T-helper 1 cell treated with Interleukin-12 subunit alpha and Interleukin-12 subunit beta and Interleukin-4 antibody, amounts not matched to agents 30 μg/mL and 1 μg/mL, for 36 hours (primary cell): Measurements from ENCODE around the gene CLIP1.
"Not testable (repeated sequence)": the region's sequence is repeated elsewhere in the genome, so short reads cannot be mapped to it uniquely, and the experiment has no call there.

Experiments
- H3K27ac Mint-ChIP-seq: one replicate; pipeline ENCODE4 v1.8.0; 2021; ENCODE audit warnings: mild to moderate bottlenecking, mixed read lengths
- H3K27me3 Mint-ChIP-seq: one replicate; pipeline ENCODE4 v1.8.0; 2021; ENCODE audit warnings: low read depth, mixed read lengths
- H3K36me3 Mint-ChIP-seq: one replicate; pipeline ENCODE4 v1.8.0; 2021; ENCODE audit warnings: low read depth, mixed read lengths
- H3K4me1 Mint-ChIP-seq: one replicate; pipeline ENCODE4 v1.8.0; 2021; ENCODE audit warnings: low read depth, mixed read lengths
- H3K4me3 Mint-ChIP-seq: one replicate; pipeline ENCODE4 v1.8.0; 2021; ENCODE audit warnings: mild to moderate bottlenecking, moderate library complexity, mixed read lengths
- H3K9me3 Mint-ChIP-seq: one replicate; pipeline ENCODE4 v1.8.0; 2021; ENCODE audit warnings: mixed read lengths

Gene CLIP1

DNA sequence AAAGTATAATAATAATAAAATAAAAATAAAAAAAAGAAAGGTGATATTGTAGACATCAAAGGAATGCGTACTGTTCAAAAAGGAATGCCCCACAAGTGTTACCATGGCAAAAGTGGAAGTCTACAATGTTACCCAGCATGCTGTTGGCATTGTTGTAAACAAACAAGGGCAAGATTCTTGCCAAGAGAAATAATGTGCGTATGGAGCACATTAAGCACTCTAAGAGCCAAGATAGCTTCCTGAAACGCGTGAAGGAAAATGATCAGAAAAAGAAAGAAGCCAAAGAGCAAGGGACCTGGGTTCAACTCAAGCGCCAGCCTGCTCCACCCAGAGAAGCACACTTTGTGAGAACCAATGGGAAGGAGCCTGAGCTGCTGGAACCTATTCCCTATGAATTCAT is 57.2 kb downstream of the CLIP1 start:
- not testable (repeated sequence) for H3K9me3 Mint-ChIP-seq, H3K27me3 Mint-ChIP-seq, H3K27ac Mint-ChIP-seq, H3K4me3 Mint-ChIP-seq, H3K4me1 Mint-ChIP-seq
- H3K36me3 Mint-ChIP-seq: peaks cover 26% of the 10 kb centered on the region

GRCh38 chr12:122363782-122364181 is 58.7 kb downstream of the CLIP1 start:
- peaks cover 8% of the 10 kb centered on the region for H3K4me1 Mint-ChIP-seq
- peaks cover 21% of the 10 kb centered on the region for H3K36me3 Mint-ChIP-seq
- H3K9me3 Mint-ChIP-seq: no peaks in the 10 kb centered on the region
- no peak overlapping the region for H3K27ac Mint-ChIP-seq
- no peak overlapping the region for H3K4me3 Mint-ChIP-seq
- no peaks in the 10 kb centered on the region for H3K27me3 Mint-ChIP-seq

DNA sequence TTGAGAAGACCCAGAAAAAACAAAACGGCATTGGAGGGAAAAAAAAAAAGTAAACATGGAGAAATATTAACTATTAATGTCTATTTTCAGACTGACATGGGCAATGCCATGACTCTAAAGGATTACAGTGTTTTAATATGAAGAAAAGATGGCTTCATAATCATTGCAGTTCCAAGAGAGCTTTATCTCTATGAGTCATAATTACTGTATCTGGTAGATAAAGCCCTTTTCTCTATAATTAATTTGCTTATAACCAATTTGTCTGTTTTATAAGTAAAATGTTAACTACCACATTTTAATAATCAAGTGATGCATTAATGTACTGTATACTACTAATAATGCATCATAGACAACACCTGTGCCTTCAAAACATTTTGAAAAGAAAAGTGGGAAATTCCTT is 59.7 kb downstream of the CLIP1 start:
- no peaks in the 10 kb centered on the region for H3K27me3 Mint-ChIP-seq
- no peak overlapping the region for H3K4me3 Mint-ChIP-seq
- peaks cover 19% of the 10 kb centered on the region for H3K36me3 Mint-ChIP-seq
- no peak overlapping the region for H3K27ac Mint-ChIP-seq
- no peaks in the 10 kb centered on the region for H3K9me3 Mint-ChIP-seq
- H3K4me1 Mint-ChIP-seq: peaks cover 6% of the 10 kb centered on the region

DNA sequence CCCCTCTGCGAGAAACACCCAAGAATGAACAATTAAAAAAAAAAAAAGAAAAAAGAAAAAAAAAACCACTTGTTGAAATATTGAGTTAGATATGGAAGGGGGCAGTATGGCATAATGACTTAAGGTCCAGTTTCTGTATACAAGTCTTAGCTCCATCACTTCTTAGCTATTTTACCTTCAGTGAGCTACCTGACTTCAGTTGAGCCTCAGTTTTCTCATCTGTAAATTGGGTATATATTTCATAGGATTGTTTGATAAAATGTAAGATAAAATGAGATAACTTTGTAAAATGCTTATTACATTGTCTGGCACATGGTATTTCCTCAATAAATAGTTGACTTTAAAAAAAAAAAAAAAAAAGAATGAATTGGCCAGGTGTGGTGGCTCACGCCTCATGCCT is 64.1 kb downstream of the CLIP1 start:
- H3K9me3 Mint-ChIP-seq, H3K4me3 Mint-ChIP-seq, H3K27ac Mint-ChIP-seq, H3K27me3 Mint-ChIP-seq, H3K4me1 Mint-ChIP-seq: not testable (repeated sequence)
- peaks cover 18% of the 10 kb centered on the region for H3K36me3 Mint-ChIP-seq

- H3K4me3 Mint-ChIP-seq, H3K27ac Mint-ChIP-seq, H3K27me3 Mint-ChIP-seq, H3K9me3 Mint-ChIP-seq, H3K4me1 Mint-ChIP-seq: not testable (repeated sequence)
- peaks cover 23% of the 10 kb centered on the region for H3K36me3 Mint-ChIP-seq
These were observed 64.9 kb downstream of the CLIP1 start for GRCh38 chr12:122357536-122357935.

GRCh38 chr12:122356991-122357390 is 65.5 kb downstream of the CLIP1 start:
- H3K4me1 Mint-ChIP-seq, H3K9me3 Mint-ChIP-seq, H3K4me3 Mint-ChIP-seq, H3K27me3 Mint-ChIP-seq, H3K27ac Mint-ChIP-seq: not testable (repeated sequence)
- H3K36me3 Mint-ChIP-seq: peaks cover 24% of the 10 kb centered on the region

DNA sequence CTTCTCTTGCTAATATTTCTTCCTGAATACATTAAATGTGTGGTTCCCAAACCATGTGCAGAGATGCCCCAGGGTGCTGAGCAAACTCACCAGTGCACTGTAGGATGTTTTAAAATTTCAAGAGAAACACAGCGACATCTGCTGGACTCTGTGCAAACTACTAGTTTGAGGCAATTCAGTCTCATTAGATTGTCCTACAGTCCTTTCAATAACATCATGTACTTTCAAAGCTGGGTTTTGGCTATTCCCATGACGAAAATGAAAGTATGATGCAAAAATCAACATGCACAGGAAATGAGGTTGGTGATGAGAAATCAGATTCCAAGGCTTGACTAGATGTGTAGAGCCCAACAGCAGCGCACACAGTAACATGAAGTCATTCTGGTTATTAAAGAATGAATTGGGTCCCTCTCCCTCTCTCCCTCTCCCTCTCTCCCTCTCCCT is 66.3 kb downstream of the CLIP1 start:
- no peak overlapping the region for H3K4me3 Mint-ChIP-seq
- peaks cover 25% of the 10 kb centered on the region for H3K36me3 Mint-ChIP-seq
- no peaks in the 10 kb centered on the region for H3K27me3 Mint-ChIP-seq
- H3K9me3 Mint-ChIP-seq: no peaks in the 10 kb centered on the region
- peaks cover 4% of the 10 kb centered on the region for H3K4me1 Mint-ChIP-seq
- no peak overlapping the region for H3K27ac Mint-ChIP-seq

DNA sequence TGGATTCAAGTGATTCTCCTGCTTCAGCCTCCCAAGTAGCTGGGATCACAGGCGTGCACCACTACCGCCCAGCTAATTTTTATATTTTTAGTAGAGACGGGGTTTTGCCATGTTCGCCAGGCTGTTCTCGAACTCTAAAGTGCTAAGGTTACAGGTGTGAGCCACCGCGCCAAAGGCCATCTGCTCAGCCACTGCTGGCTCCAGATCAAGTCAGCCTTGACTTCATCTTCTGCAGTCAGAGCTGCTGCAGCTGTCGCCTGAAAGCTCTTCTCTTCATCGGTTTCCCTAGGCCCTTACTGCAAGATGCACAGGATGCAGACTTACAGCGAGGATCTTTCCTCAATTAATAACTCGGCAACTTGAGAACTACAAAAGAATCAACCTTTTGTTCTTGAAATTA is 66.8 kb downstream of the CLIP1 start:
- H3K36me3 Mint-ChIP-seq: peaks cover 25% of the 10 kb centered on the region
- H3K4me1 Mint-ChIP-seq: peaks cover 4% of the 10 kb centered on the region
- H3K9me3 Mint-ChIP-seq: no peaks in the 10 kb centered on the region
- H3K4me3 Mint-ChIP-seq: no peak overlapping the region
- H3K27me3 Mint-ChIP-seq: no peaks in the 10 kb centered on the region
- H3K27ac Mint-ChIP-seq: no peak overlapping the region

DNA sequence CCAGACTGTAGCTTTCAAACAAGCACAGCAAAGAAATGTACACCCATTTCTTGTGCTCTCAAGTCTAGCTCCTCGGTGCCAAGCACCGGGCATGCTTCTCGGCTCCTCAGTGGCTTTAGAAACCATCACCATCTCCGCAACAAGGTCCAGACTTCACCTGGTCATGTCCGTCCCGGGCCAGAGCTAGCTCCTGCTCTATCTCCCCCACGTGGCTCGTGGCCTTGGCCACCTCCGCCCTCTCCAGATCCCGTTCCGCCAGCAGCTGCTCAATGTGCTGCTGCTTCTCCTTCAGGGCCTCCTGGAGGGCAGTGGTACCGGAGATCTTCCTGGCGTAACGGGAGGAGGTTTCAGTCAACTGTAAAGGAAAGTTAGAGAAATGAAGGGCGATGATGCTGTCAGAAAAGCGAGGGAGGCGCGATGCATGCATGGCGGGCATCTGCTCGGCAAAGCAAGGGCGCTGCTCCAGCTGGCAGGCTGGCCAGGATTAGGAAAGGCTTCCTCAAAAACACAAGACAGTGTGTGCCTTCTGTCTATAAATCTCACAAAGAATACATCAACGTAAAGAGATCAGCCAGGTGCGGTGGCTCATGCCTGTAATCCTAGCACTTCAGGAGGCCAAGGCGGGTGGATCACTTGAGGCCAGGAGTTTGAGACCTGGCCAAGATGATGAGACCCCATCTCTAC is 67.4 kb downstream of the CLIP1 start:
- Mint-ChIP-seq H3K36me3 (peaks cover 28% of the 10 kb centered on the region), H3K27ac (no peak overlapping the region), H3K9me3 (no peaks in the 10 kb centered on the region), H3K27me3 (no peaks in the 10 kb centered on the region), H3K4me1 (peaks cover 4% of the 10 kb centered on the region), H3K4me3 (no peak overlapping the region)

DNA sequence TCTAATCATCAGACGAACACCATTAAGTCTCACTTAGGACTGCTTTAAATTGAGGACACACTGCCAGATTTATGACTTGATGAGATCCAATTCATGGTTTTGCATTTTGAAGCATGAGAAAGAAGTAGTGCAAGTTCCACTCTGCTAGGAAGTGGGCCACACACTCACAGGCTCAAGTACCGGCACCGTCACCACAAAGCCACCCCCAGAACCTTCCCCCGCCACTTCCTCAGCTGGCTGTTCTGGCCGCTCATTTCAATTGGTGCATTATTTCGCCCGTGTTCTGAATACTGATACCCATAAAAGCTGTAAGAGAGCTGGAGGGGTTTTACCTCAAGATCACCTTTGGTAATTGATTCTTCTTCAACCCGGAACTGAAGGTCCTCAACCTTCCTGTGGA is 70.1 kb downstream of the CLIP1 start:
- Mint-ChIP-seq H3K4me3 (no peak overlapping the region), H3K9me3 (no peaks in the 10 kb centered on the region)

DNA sequence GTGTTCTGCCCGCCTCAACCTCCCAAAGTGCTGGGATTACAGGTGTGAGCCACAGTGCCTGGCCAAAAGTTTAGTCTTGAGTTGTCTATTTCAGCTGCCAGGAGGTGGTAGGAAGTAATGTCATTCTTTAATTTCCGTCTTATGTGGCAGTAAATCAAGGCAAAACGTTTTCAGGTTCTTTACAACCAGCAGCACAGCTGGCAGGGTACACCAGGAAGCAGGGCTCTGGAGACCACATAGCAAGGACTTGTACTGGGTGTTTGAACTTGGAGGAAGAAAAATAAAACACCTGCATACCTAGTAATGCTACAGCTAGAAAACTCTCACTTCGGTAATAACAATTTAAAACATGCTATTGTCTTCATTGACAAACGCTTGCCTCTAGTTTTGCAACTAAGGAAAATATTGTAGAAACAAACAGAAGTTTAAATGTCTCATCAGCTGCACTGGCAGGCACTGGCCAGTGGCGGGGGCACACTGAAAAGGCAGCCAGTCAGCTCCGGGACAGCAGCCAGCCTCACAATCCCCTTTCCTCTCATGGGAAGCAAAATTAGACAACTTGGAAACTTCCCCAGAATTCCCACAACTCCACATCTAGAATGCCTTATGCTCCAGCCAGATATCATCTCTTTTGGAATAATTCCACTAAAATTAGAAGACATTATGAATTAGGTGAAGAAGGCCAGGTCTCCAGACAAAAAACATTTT is 72.2 kb downstream of the CLIP1 start:
- no peaks in the 10 kb centered on the region for H3K4me1 Mint-ChIP-seq
- no peaks in the 10 kb centered on the region for H3K27me3 Mint-ChIP-seq
- H3K27ac Mint-ChIP-seq: no peak overlapping the region
- no peaks in the 10 kb centered on the region for H3K9me3 Mint-ChIP-seq
- H3K4me3 Mint-ChIP-seq: no peak overlapping the region
- H3K36me3 Mint-ChIP-seq: peaks cover 26% of the 10 kb centered on the region

More for the DNA sequence above, 70.1 kb downstream of the CLIP1 start:
- Mint-ChIP-seq H3K4me1 (peaks cover 4% of the 10 kb centered on the region), H3K27ac (no peak overlapping the region), H3K36me3 (peaks cover 30% of the 10 kb centered on the region), H3K27me3 (no peaks in the 10 kb centered on the region)

- Mint-ChIP-seq H3K4me3 (no peak overlapping the region), H3K9me3 (no peaks in the 10 kb centered on the region), H3K27ac (no peak overlapping the region), H3K4me1 (no peaks in the 10 kb centered on the region), H3K27me3 (no peaks in the 10 kb centered on the region), H3K36me3 (peaks cover 29% of the 10 kb centered on the region)
These were observed 73.4 kb downstream of the CLIP1 start for GRCh38 chr12:122349078-122349477.

DNA sequence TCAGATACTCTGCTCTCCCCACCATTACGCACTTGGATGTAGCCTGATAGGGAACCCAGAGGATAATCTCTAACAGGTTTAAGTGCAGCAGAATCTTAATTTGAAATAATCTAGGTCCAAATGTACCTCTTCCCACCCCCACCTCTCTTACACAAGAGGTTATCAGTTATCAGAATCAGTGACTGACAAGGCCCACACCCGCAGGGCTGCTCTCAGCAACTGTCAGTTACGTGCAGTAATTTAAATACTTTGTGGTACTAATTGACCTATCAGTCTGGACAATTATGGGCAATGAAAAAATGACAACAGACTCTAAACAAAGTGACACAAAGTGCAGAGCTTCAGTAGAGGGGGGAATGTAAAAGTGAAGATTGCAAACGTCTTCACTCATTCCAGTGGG is 74.0 kb downstream of the CLIP1 start:
- Mint-ChIP-seq H3K9me3 (no peaks in the 10 kb centered on the region), H3K36me3 (peaks cover 29% of the 10 kb centered on the region), H3K27me3 (no peaks in the 10 kb centered on the region), H3K4me3 (no peak overlapping the region), H3K27ac (no peak overlapping the region), H3K4me1 (no peaks in the 10 kb centered on the region)

- no peaks in the 10 kb centered on the region for H3K9me3 Mint-ChIP-seq
- H3K4me1 Mint-ChIP-seq: no peaks in the 10 kb centered on the region
- no peaks in the 10 kb centered on the region for H3K27me3 Mint-ChIP-seq
- no peak overlapping the region for H3K27ac Mint-ChIP-seq
- H3K4me3 Mint-ChIP-seq: no peak overlapping the region
- H3K36me3 Mint-ChIP-seq: peaks cover 22% of the 10 kb centered on the region
These were observed 76.4 kb downstream of the CLIP1 start for GRCh38 chr12:122346054-122346453.

GRCh38 chr12:122345042-122345441 is 77.4 kb downstream of the CLIP1 start:
- Mint-ChIP-seq H3K4me3 (no peak overlapping the region), H3K27ac (no peak overlapping the region), H3K4me1 (no peaks in the 10 kb centered on the region), H3K9me3 (no peaks in the 10 kb centered on the region), H3K36me3 (peaks cover 17% of the 10 kb centered on the region), H3K27me3 (no peaks in the 10 kb centered on the region)
